ENCODE measurements around the gene IFITM2.

IFITM2 gene

GRCh38 chr11:293271-293851, 14.3 kb upstream of the IFITM2 start:
- DNase-seq (ENCODE audit: low read depth in 3 of 3) = no peak

DNA sequence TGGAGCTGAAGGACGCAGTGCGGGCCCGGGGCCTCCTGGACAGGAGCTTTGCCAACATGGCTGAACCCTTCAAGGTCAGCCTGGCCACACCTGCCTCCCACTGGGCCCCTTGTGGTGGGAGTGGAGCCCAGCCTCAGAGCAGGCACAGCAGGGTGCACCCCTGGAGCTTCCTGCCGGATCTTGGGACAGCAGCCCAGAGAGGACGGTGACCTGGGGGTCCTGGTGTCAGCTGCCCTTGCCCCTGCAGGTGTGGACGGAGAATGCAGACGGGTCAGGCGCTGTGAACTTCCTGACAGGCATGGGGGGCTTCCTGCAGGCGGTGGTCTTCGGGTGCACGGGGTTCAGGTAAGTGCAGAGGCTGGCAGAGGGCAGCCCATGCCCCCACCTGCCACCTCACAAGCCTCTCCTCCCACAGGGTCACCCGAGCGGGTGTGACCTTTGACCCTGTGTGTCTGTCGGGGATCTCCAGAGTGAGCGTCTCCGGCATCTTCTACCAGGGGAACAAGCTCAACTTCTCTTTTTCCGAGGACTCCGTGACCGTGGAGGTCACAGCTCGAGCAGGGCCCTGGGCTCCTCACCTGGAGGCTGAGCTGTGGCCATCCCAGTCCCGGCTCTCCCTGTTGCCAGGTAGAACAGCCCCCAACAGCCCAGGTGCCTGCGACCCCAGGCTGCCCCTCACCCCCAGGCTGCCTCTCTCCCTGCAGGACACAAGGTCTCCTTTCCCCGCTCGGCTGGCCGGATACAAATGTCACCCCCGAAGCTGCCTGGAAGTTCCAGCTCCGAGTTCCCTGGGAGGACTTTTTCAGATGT, 13.6 kb upstream of the IFITM2 start:
- no peak for DNase-seq (ENCODE audit: low read depth in 3 of 3)

DNA sequence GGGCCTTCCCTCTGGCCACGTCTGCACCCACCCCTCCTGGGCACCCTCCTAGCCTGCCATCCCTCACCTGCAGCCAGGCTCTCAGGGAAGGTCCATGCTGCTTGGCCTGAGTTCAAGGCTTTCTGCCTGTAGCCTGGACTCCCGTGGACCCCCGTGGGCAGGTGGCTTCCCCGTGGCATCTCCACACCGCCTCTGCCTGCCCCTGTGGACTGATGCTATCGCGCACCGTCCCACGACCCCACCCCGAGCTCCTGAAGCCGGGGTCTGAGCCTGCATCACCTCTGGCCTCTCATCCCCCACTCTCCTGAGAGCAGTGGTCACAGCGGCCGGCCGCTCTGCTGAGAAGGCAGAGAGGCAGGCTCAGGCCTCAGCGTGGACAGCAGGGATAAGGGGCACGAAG, 12.8 kb upstream of the IFITM2 start:
- DNase-seq (ENCODE audit: low read depth in 3 of 3) = no peak

DNA sequence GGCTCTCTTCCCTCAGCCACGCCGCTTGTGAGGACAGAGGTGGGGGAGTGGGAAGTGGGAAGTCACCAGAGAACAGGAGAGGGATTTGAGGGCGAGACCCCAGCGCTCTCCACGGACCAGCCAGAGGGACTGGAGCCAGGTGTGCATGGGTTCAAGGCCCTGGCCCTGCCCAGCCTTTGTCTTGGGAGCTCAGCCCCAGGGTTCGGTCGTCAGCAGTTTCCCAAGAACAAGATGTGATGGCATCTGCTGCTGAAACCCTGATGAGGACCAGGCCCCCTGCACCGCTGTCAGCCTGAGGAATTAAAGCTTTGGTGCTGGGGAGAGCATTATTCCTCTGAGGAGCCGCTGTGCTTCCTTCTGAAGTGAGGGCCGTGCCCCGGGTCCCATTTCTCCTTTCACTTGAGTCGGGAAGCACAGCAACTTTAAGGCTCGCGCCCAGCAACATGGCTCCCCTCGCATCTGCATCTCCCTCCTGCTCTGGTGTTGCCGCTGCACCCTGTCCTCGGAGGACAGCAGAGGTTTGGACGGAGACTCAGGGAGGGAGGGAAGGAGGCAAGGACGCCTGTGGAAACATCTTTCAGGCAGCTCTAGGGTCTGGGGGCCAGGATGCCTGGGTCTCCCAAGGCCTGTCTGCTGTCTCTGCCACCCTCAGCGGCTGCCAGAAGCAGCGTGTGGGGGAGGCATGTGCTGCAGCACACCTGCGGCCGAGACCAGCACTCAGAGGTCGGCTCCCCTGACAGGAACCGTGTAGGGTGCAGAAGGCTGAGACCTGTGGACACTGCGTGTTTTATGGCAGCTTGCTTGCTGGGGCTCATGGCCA, 12.1 kb upstream of the IFITM2 start:
- DNase-seq (ENCODE audit: low read depth in 3 of 3) = no peak

- DNase-seq (ENCODE audit: low read depth in 3 of 3) = no peak
These were observed 11.2 kb upstream of the IFITM2 start for GRCh38 chr11:296171-297050.

GRCh38 chr11:297051-297585, 10.5 kb upstream of the IFITM2 start:
- DNase-seq (ENCODE audit: low read depth in 3 of 3) = no peak

- no peak for DNase-seq (ENCODE audit: low read depth in 3 of 3)
These were observed 9.8 kb upstream of the IFITM2 start for GRCh38 chr11:297586-298405.

DNA sequence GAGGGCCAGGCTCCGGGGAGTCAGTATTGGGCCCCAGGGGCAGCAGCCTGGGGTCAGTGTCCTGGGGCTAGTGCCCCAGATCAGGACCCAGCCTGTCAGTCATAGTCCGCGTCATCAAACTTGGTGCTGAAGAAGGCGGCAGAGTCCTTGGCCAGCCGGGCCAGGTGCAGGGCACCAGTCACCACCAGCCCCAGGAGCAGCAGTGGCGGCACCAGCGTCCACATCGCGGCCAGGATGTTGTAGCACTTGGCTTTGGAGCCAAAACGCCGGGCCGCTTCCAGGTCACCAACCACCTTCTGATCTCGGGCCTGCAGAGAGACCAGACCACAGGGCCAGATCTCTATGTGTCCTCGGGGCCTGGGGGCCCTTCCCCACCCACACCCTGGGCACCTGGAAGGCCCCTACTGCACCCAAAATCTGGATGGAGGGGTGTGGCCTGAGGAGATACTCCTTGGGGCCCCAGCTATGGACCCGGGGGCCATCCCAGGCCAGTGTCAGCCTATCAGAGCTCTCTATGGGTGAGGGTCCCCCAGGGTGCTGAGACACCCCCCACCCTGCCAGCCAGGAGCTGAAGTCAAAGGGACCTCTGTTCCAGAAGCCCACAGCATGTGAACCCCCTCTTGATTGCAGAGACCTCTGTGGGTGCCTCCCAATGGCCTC, 9.1 kb upstream of the IFITM2 start:
- DNase-seq (ENCODE audit: low read depth in 3 of 3) = no peak

DNA sequence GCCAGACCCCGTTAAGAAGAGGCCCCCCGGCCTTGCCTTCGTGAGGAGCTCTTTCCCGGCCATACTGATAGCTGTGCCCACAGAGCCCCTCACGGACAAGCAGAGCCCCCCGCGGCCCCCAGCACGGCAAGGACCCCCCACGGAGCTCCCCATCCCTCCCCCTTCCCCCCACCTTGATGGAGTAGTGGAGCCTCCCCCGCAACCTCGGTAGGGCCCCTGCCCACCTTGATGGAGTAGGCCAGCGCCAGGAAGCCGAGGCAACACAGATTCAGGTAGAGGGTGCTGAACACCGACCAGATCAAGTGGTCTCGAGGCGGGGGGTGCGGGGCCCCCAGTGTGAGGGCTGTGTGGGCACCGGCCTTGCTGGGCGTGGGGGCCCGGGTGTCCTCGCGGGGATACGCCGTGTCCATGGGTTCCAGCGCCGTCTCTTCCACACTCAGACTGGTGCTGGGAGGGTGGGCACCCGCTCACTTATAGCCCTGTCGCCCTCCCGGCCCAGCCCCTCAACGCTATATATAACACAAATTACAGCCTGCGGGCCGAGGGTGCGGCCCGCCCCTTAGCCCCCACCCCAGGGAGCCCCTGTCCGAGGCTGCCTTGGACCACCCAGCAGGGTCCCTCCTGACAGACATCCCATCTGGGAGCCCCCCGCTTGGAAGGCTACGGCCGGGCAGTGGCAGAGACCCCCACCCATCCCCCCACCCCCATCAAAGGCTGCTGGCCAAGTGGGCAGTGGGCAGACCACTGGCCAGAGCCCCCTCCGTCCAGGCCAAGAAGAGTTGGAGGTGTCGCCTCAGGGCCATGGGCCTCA, 8.3 kb upstream of the IFITM2 start, which contains the start of gene IFITM5:
Gene IFITM5, minus strand, starts transcription at position 446 of the 811 bp plus-strand sequence. Its CDS starts 36 bp downstream, at position 410.
- no peak for DNase-seq (ENCODE audit: low read depth in 3 of 3)

DNA sequence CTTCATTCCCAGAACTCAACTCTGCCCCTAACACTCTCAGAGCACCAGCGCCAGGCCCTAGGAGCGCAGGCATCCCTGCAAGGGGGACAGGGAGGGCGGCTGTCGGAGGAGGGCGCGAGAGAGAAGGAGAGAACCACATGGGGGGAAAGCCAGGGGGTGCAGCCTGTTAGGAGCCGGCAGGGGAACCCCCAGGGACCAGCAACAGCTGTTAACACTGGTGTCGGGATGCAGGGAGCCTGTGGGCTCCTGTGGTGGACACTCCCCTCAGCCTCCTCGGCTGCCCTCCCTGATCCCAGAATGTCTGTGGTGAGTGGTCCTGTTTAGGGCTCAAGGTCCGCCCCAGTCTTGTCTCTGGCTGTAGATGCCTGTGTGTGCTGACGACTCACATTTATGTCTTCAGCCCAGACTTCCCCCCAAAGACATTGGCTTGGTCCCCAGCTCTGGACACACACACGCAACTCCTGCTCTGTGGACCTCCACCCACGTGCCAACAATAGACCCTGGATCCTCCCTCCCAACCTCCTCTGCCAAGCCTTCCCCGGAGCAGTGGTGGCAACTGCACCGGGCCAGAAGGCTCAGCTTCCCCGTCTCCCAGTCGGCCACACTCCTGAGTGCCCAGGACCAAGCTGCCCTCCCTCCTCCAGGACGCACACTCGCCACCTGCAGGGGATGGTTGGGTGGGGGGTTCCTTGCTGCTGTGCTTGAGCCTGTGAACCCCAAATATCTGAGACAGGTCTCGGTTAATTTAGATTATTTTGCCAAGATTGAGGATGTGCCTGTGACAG, 7.5 kb upstream of the IFITM2 start:
- no peak for DNase-seq (ENCODE audit: low read depth in 3 of 3)

DNA sequence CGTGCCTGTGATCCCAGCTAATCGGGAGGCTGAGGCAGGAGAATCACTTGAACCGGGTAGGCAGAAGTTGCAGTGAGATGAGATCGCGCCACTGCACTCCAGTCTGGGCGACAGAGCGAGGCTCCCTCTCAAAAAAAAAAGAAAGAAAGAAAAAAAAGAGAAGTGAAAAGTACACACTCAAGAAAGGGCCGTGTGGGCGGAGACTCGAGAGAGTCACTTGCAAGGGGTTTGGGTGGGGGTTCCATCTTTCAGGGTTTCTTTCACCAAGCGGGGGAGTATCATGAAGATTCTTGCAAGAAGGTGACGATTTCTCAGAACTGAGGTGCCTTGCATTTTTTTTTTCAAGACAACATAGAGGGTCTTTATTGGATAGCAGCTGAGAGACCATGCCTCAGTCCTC, 4.3 kb upstream of the IFITM2 start:
- DNase-seq (ENCODE audit: low read depth in 3 of 3) = no peak

DNA sequence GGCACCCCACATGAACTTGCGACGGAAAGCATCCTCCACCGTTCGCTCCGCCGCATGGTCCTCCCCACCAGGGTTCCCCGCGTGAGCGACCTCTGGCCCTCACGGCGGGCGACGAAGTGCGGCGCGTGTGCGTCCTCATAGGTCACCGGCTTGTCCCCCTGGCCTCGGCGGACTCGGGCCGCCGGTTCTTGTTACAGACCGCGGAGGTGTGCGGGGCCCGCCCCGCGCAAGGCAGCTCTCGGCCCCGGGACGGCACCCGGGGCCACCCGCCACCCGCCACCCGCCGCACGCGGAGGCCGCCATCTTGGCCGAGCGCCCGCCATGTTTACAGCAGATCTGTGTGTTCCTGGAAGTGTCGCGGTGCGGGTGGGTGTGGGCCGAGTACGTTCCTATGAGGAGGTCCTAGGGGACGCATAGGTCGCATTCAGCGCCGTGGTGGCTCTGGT, 3.5 kb upstream of the IFITM2 start:
- no peak for DNase-seq (ENCODE audit: low read depth in 3 of 3)

DNA sequence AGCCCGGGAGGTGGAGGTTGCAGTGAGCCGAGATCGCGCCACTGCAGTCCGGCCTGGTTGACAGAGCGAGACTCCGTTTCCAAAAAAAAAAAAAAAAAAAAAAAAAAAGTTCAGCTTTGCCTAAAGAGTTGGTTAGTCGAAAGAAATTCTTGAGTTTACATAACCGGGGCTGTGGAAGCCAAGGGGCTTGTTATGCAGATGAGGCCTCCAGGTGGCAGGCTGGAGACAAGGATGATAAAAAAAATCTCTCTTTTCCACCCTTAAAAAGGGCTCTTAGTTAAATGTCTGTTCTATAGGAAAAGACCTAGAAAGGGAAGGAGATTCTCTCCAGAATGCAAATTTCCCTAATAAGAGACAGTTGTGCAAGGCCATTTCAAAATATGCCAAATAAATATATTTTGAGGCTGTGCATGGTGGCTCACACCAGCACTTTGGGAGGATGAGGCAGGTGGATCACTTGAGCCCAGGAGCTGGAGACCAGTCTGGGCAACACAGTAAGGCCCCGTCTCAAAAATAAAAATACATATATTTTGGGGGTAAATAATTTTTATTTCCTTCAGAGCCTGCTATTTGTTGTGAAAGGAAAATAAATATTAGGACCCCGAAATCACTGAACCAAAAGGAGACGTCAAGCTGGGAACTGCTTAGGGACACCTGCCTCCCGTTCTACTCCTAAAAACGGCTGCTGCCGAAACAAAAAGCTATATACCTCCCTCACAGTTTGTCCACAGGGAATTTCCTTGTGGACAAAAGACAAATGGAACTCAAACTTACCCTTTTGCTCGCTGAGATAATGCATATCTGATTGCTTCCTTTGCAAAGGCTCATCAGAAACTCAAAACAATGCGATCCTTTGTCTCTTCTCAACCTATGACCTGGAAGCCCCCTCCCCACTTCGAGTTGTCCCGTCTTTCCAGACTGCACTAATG, 2.4 kb upstream of the IFITM2 start:
- no peak for DNase-seq (ENCODE audit: low read depth in 3 of 3)

- no peak for DNase-seq (ENCODE audit: low read depth in 3 of 3)
These were observed 1.8 kb upstream of the IFITM2 start for GRCh38 chr11:305844-306211.

GRCh38 chr11:306645-307371, 808 bp upstream of the IFITM2 start:
- no peak for DNase-seq (ENCODE audit: low read depth in 3 of 3)

Measured in stimulated activated CD4-positive, alpha-beta T cell treated with anti-CD3 and anti-CD28 coated beads, TNF-alpha, amount 100 ng/mL, for 48 hours (primary cell).